ENCODE measurements around the gene TRAK1.

Gene TRAK1

GRCh38 chr3:42062464-42062863 lies 28.7 kb upstream of the TRAK1 start:
- Histone ChIP-seq H2AFZ (ENCODE audit: low read length) (no peak overlapping the region), H3K4me1 (ENCODE audit: insufficient read depth, low read length, poor library complexity, severe bottlenecking) (peaks cover 21% of the 10 kb centered on the region), H3K9ac (ENCODE audit: low read depth, low read length, poor library complexity, severe bottlenecking) (no peak overlapping the region)

GRCh38 chr3:42063888-42064287 lies 27.3 kb upstream of the TRAK1 start:
- no peak overlapping the region for H3K4me2 ChIP-seq (ENCODE audit: low read depth, low read length, poor library complexity, severe bottlenecking)
- TF ChIP-seq CTCF (conservative IDR thresholded peaks at IDR 0.05; ENCODE audit: low read length) (no peak), EZH2phosphoT487 (IDR thresholded peaks at IDR 0.05; ENCODE audit: borderline replicate concordance) (no peak)
- no peaks in the 10 kb centered on the region for H3K36me3 ChIP-seq (ENCODE audit: insufficient read depth, low read length)
- H3K27me3 ChIP-seq (ENCODE audit: insufficient read depth, low read length, poor library complexity, severe bottlenecking) = no peaks in the 10 kb centered on the region
- no peaks in the 10 kb centered on the region for H3K9me3 ChIP-seq (ENCODE audit: insufficient read depth, low read depth, low read length)
- H3K9me2 ChIP-seq (replicated peaks; ENCODE audit: low read depth, low read length) = no peaks in the 10 kb centered on the region
- H3K4me1 ChIP-seq (ENCODE audit: insufficient read depth, low read length, poor library complexity, severe bottlenecking) = peaks cover 23% of the 10 kb centered on the region
- no peaks in the 10 kb centered on the region for H3F3A ChIP-seq (ENCODE audit: low read depth)
- H4K20me1 ChIP-seq (ENCODE audit: insufficient read depth, low read length, poor library complexity, severe bottlenecking) = peaks cover 52% of the 10 kb centered on the region
- H2AFZ ChIP-seq (ENCODE audit: low read length) = no peak overlapping the region
- no peak overlapping the region for H3K9ac ChIP-seq (ENCODE audit: low read depth, low read length, poor library complexity, severe bottlenecking)
- no peak overlapping the region for H3K4me3 ChIP-seq (ENCODE audit: low read length, poor library complexity, severe bottlenecking)
- H3K79me2 ChIP-seq (ENCODE audit: insufficient read depth, low read length) = peaks cover 90% of the 10 kb centered on the region

More at GRCh38 chr3:42062464-42062863, 28.7 kb upstream of the TRAK1 start:
- Histone ChIP-seq H3K9me3 (ENCODE audit: insufficient read depth, low read depth, low read length) (no peaks in the 10 kb centered on the region), H3K27me3 (ENCODE audit: insufficient read depth, low read length, poor library complexity, severe bottlenecking) (no peaks in the 10 kb centered on the region), H4K20me1 (ENCODE audit: insufficient read depth, low read length, poor library complexity, severe bottlenecking) (peaks cover 52% of the 10 kb centered on the region), H3F3A (ENCODE audit: low read depth) (no peaks in the 10 kb centered on the region), H3K9me2 (replicated peaks; ENCODE audit: low read depth, low read length) (no peaks in the 10 kb centered on the region), H3K4me3 (ENCODE audit: low read length, poor library complexity, severe bottlenecking) (no peak overlapping the region), H3K4me2 (ENCODE audit: low read depth, low read length, poor library complexity, severe bottlenecking) (no peak overlapping the region), H3K36me3 (ENCODE audit: insufficient read depth, low read length) (no peaks in the 10 kb centered on the region), H3K79me2 (ENCODE audit: insufficient read depth, low read length) (peaks cover 88% of the 10 kb centered on the region)
- no peak for TF ChIP-seq EZH2phosphoT487 (IDR thresholded peaks at IDR 0.05; ENCODE audit: borderline replicate concordance)

GRCh38 chr3:42066516-42067181 lies 24.5 kb upstream of the TRAK1 start:
- H3K79me2 ChIP-seq (ENCODE audit: insufficient read depth, low read length) = peaks cover 90% of the 10 kb centered on the region
- no peak overlapping the region for H3K4me3 ChIP-seq (ENCODE audit: low read length, poor library complexity, severe bottlenecking)

More at GRCh38 chr3:42066516-42067181, 24.5 kb upstream of the TRAK1 start:
- Histone ChIP-seq H3K9me2 (replicated peaks; ENCODE audit: low read depth, low read length) (no peaks in the 10 kb centered on the region), H3K9ac (ENCODE audit: low read depth, low read length, poor library complexity, severe bottlenecking) (no peak overlapping the region), H3K4me1 (ENCODE audit: insufficient read depth, low read length, poor library complexity, severe bottlenecking) (peaks cover 27% of the 10 kb centered on the region), H2AFZ (ENCODE audit: low read length) (no peak overlapping the region), H3K4me2 (ENCODE audit: low read depth, low read length, poor library complexity, severe bottlenecking) (peak overlapping the region; percentile 26), H3K9me3 (ENCODE audit: insufficient read depth, low read depth, low read length) (no peaks in the 10 kb centered on the region), H4K20me1 (ENCODE audit: insufficient read depth, low read length, poor library complexity, severe bottlenecking) (peaks cover 46% of the 10 kb centered on the region), H3K27me3 (ENCODE audit: insufficient read depth, low read length, poor library complexity, severe bottlenecking) (no peaks in the 10 kb centered on the region), H3F3A (ENCODE audit: low read depth) (peaks cover 1% of the 10 kb centered on the region; the same call in 1 of the 2 replicates), H3K36me3 (ENCODE audit: insufficient read depth, low read length) (no peaks in the 10 kb centered on the region)
- TF ChIP-seq EZH2phosphoT487 (IDR thresholded peaks at IDR 0.05; ENCODE audit: borderline replicate concordance) (no peak), CTCF (conservative IDR thresholded peaks at IDR 0.05; ENCODE audit: low read length) (no peak)
